Pulmonary artery endothelial cell (primary cell): ENCODE measurements around the gene PCBP3. TPM values are rescaled to one million over a fixed set of nuclear protein-coding genes. Genes with fewer than 3 reads are reported as not detected.

ENCODE experiments used
- DNase-seq: peaks from one replicate; pipeline ENCODE4 v3.0.0-alpha.2; 2011; ENCODE audit warnings: low read depth, low spot score
- total RNA-seq: library from RNA; depleted of rRNA; stranded (reverse); fragments of >200 nt; gene quantifications from 2 replicates; pipeline ENCODE4 v1.2.3, GENCODE V29; 2014

Gene PCBP3
- total RNA-seq, 1 donor from 2014 or later = 0.13 TPM

- DNase-seq = no peak
Measured at GRCh38 chr21:45786660-45787059, 143.1 kb downstream of the PCBP3 start.

GRCh38 chr21:45787371-45787770 lies 143.8 kb downstream of the PCBP3 start:
- DNase-seq = no peak

- DNase-seq = no peak
Measured at GRCh38 chr21:45788198-45788597, 144.7 kb downstream of the PCBP3 start.

GRCh38 chr21:45788637-45789506 lies 145.3 kb downstream of the PCBP3 start:
- DNase-seq = no peak

- DNase-seq = no peak
Measured at GRCh38 chr21:45790427-45790826, 146.9 kb downstream of the PCBP3 start.

GRCh38 chr21:45791562-45792418 lies 148.3 kb downstream of the PCBP3 start:
- no peak for DNase-seq

- no peak for DNase-seq
Measured at GRCh38 chr21:45792682-45793383, 149.3 kb downstream of the PCBP3 start.

- no peak for DNase-seq
Measured at GRCh38 chr21:45794027-45794426, 150.5 kb downstream of the PCBP3 start.

- DNase-seq = no peak
Measured at GRCh38 chr21:45796003-45796402, 152.5 kb downstream of the PCBP3 start.

- no peak for DNase-seq
Measured at GRCh38 chr21:45797338-45797737, 153.8 kb downstream of the PCBP3 start.

GRCh38 chr21:45799765-45800338 lies 156.3 kb downstream of the PCBP3 start:
- no peak for DNase-seq

GRCh38 chr21:45800339-45801080 lies 157.0 kb downstream of the PCBP3 start:
- no peak for DNase-seq

- no peak for DNase-seq
Measured at GRCh38 chr21:45801129-45801964, 157.8 kb downstream of the PCBP3 start.

- DNase-seq = no peak
Measured at GRCh38 chr21:45801989-45802388, 158.5 kb downstream of the PCBP3 start.

GRCh38 chr21:45802425-45802824 lies 158.9 kb downstream of the PCBP3 start:
- no peak for DNase-seq

- DNase-seq = no peak
Measured at GRCh38 chr21:45802956-45803617, 159.6 kb downstream of the PCBP3 start.

- DNase-seq = no peak
Measured at GRCh38 chr21:45803618-45804340, 160.3 kb downstream of the PCBP3 start.

GRCh38 chr21:45804809-45805313 lies 161.3 kb downstream of the PCBP3 start:
- no peak for DNase-seq
